Measurements from ENCODE around the gene NCOA7. TPM values are rescaled to one million over a fixed set of nuclear protein-coding genes. Genes with fewer than 3 reads are reported as not detected.

Gene NCOA7
- total and polyA plus RNA-seq, 10 of the 15 experiments (the other 5 are each of a cell fraction or from before 2014, with no cell fraction given) = 18.9 to 50.3 (median 34.2) TPM

DNA sequence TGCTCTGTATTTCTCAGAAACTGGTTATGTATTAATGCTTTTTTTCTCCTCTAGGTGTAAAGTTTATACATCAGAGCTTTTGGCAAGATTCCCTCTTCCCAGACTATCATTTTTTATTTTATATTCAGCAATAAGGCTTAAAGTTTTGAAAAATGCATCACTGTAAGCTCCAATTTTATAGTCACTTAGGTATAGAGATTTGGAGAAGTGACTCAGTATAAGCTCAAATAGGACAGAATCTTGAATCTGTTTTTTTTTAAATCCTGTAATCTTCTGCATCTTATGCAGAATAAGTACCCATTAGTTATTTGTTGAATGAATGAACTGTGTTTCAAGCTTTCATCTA, 1.0 kb downstream of the NCOA7 start:
- H3K36me3 ChIP-seq (ENCODE audit: control insufficient read depth in 2 of 2, insufficient read depth in 2 of 2, low read length in 1 of 2) = no peaks in the 10 kb centered on the region
- H3K27ac ChIP-seq (ENCODE audit: control insufficient read depth, insufficient read depth) = no peak overlapping the region
- DNase-seq (ENCODE audit: low read depth, low spot score) = no peak
- ChIA-PET CTCF (interaction anchor here (0.6 to 23.8 kb wide), 37 partner anchors 10 to 1474 kb away, joined by 3 to 505 read pairs (median 5); partner anchors contain the start of genes HINT3 and TRMT11), RAD21 (ENCODE audit: unreplicated experiment) (interaction anchor here (0.9 to 11.2 kb wide), 29 partner anchors 7 to 197 kb away, joined by 3 to 185 read pairs (median 6); partner anchors contain the start of genes HINT3 and TRMT11), POLR2A (interaction anchor here (0.7 to 5.8 kb wide), 16 partner anchors 9 to 200 kb away, joined by 3 to 79 read pairs (median 6); partner anchors contain the start of genes HINT3 and TRMT11), SMC1A (ENCODE audit: uncharacterized antibody, unreplicated experiment) (interaction anchor here (0.6 to 12.8 kb wide), 23 partner anchors 7 to 194 kb away, joined by 3 to 325 read pairs (median 11); partner anchors contain the start of genes HINT3 and TRMT11)
- peak overlapping the region; percentile 91 for H3K4me3 ChIP-seq
- TF ChIP-seq, protein P1, sequence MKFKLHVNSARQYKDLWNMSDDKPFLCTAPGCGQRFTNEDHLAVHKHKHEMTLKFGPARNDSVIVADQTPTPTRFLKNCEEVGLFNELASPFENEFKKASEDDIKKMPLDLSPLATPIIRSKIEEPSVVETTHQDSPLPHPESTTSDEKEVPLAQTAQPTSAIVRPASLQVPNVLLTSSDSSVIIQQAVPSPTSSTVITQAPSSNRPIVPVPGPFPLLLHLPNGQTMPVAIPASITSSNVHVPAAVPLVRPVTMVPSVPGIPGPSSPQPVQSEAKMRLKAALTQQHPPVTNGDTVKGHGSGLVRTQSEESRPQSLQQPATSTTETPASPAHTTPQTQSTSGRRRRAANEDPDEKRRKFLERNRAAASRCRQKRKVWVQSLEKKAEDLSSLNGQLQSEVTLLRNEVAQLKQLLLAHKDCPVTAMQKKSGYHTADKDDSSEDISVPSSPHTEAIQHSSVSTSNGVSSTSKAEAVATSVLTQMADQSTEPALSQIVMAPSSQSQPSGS (IDR thresholded peaks at IDR 0.05; ENCODE audit: low read length) = 0 out of 2 replicates have a peak, but pooled peaks have one; percentile 15
- TF ChIP-seq EZH2 (IDR thresholded peaks at IDR 0.05; ENCODE audit: borderline replicate concordance, control insufficient read depth, low read depth, low read length) = no peak
- peak overlapping the region; percentile 46 for H2AFZ ChIP-seq (ENCODE audit: control insufficient read depth, low read depth, low read length)
- in situ Hi-C loops (cut with MboI) (loop anchor here (25.0 kb wide), 1 partner anchor 1496 kb away; no protein-coding TSS in a partner anchor), intact Hi-C loops (cut with micrococcal nuclease; ENCODE audit: unreplicated experiment) (loop anchor here (2.0 to 5.0 kb wide), 3 partner anchors 41 to 165 kb away; partner anchors contain the start of gene HINT3)
- no TSS peak for BruUV-seq (replicated peaks)
- no peaks in the 10 kb centered on the region for H3K27me3 ChIP-seq (replicated peaks in 1 of 2; ENCODE audit: control insufficient read depth in 2 of 2, insufficient read depth in 2 of 2, low read length in 1 of 2)
- H3K4me2 ChIP-seq (ENCODE audit: control insufficient read depth, insufficient read depth) = peak overlapping the region; percentile 66
- no peaks in the 10 kb centered on the region for H4K20me1 ChIP-seq (ENCODE audit: control insufficient read depth, insufficient read depth)
- H3K9ac ChIP-seq (ENCODE audit: control insufficient read depth, insufficient read depth, low read length) = peak overlapping the region; percentile 77
- FAIRE-seq = no peak
- peaks cover 62% of the 10 kb centered on the region for H3K79me2 ChIP-seq (ENCODE audit: control insufficient read depth, insufficient read depth, low read length)
- no peaks in the 10 kb centered on the region for H3K9me3 ChIP-seq (replicated peaks; ENCODE audit: control insufficient read depth, insufficient read depth, low read length)
- no peak for ATAC-seq
- H3K4me1 ChIP-seq (ENCODE audit: control insufficient read depth, insufficient read depth, low read length) = peaks cover 25% of the 10 kb centered on the region

DNA sequence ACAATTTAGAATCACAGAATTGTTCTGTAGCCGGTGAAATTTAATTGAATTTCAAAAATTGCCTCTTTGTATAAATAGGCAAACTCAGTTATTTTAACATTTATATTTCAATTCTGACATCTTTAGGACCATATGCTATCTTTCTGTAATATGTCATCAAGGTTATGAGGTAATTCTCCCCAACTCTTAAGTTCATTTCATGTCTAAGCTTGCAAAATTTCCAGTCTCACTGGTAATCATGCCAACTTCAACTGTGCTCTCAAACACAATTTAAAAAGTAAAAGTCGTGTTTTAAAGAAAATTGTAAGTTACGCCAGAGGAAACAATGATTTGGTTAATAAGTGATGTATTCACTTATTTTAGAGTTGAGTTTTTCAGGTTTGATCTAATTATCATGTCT, 1.4 kb downstream of the NCOA7 start:
- SMC1A ChIA-PET (ENCODE audit: uncharacterized antibody, unreplicated experiment) = interaction anchor here (0.7 to 12.8 kb wide), 22 partner anchors 9 to 194 kb away, joined by 3 to 325 read pairs (median 8); partner anchors contain the start of genes HINT3 and TRMT11
- intact Hi-C loops (cut with micrococcal nuclease; ENCODE audit: unreplicated experiment) (loop anchor here (5.0 kb wide), 2 partner anchors 40 to 65 kb away; no protein-coding TSS in a partner anchor), in situ Hi-C loops (cut with MboI) (loop anchor here (25.0 kb wide), 1 partner anchor 1495 kb away; no protein-coding TSS in a partner anchor)
- Histone ChIP-seq H3K36me3 (ENCODE audit: control insufficient read depth in 2 of 2, insufficient read depth in 2 of 2, low read length in 1 of 2) (no peaks in the 10 kb centered on the region), H3K9ac (ENCODE audit: control insufficient read depth, insufficient read depth, low read length) (peak overlapping the region; percentile 77; the same call in 1 of the 2 replicates), H3K79me2 (ENCODE audit: control insufficient read depth, insufficient read depth, low read length) (peaks cover 64% of the 10 kb centered on the region), H2AFZ (ENCODE audit: control insufficient read depth, low read depth, low read length) (no peak overlapping the region; the same call in 1 of the 2 replicates), H4K20me1 (ENCODE audit: control insufficient read depth, insufficient read depth) (no peaks in the 10 kb centered on the region), H3K4me2 (ENCODE audit: control insufficient read depth, insufficient read depth) (peak overlapping the region; percentile 66), H3K4me1 (ENCODE audit: control insufficient read depth, insufficient read depth, low read length) (peaks cover 27% of the 10 kb centered on the region), H3K27me3 (replicated peaks in 1 of 2; ENCODE audit: control insufficient read depth in 2 of 2, insufficient read depth in 2 of 2, low read length in 1 of 2) (no peaks in the 10 kb centered on the region), H3K4me3 (peak overlapping the region; percentile 91), H3K9me3 (replicated peaks; ENCODE audit: control insufficient read depth, insufficient read depth, low read length) (no peaks in the 10 kb centered on the region), H3K27ac (ENCODE audit: control insufficient read depth, insufficient read depth) (no peak overlapping the region)
- 62% methylated on average over 3 of the region's 3 CpGs for WGBS (ENCODE audit: insufficient coverage, insufficient replicate concordance, low lambda C conversion rate, missing lambda C conversion rate)
- DNase-seq (ENCODE audit: low read depth, low spot score) (no peak), ATAC-seq (no peak), FAIRE-seq (no peak)
- no TSS peak for BruUV-seq (replicated peaks)
- RAD21 ChIA-PET (ENCODE audit: unreplicated experiment) = interaction anchor here (1.0 to 11.2 kb wide), 27 partner anchors 9 to 197 kb away, joined by 3 to 185 read pairs (median 6); partner anchors contain the start of genes HINT3 and TRMT11
- POLR2A ChIA-PET = interaction anchor here (0.7 to 5.8 kb wide), 10 partner anchors 11 to 199 kb away, joined by 3 to 79 read pairs (median 6); partner anchors contain the start of genes HINT3 and TRMT11
- CTCF ChIA-PET = interaction anchor here (0.6 to 23.8 kb wide), 37 partner anchors 9 to 322 kb away, joined by 3 to 505 read pairs (median 5); partner anchors contain the start of genes HINT3 and TRMT11
- no peak for TF ChIP-seq RBBP5 (conservative IDR thresholded peaks at IDR 0.05)
- no peak for TF ChIP-seq SMAD5 (IDR thresholded peaks at IDR 0.05; ENCODE audit: low read depth)
- TF ChIP-seq NR2C2 (IDR thresholded peaks at IDR 0.05; ENCODE audit: borderline replicate concordance, control insufficient read depth, insufficient read length, low read depth) = no peak
- no peak for TF ChIP-seq BCL11A (IDR thresholded peaks at IDR 0.05; ENCODE audit: low read depth, low read length)
- no peak for TF ChIP-seq LARP7 (IDR thresholded peaks at IDR 0.05)
- TF ChIP-seq STAT3 (IDR thresholded peaks at IDR 0.05; ENCODE audit: low read depth, low read length) = no peak
- no peak for TF ChIP-seq JUND (IDR thresholded peaks at IDR 0.05; ENCODE audit: low read depth, low read length)
- TF ChIP-seq RFX5 (IDR thresholded peaks at IDR 0.05; ENCODE audit: low read depth, low read length) = no peak
- TF ChIP-seq, protein P2, sequence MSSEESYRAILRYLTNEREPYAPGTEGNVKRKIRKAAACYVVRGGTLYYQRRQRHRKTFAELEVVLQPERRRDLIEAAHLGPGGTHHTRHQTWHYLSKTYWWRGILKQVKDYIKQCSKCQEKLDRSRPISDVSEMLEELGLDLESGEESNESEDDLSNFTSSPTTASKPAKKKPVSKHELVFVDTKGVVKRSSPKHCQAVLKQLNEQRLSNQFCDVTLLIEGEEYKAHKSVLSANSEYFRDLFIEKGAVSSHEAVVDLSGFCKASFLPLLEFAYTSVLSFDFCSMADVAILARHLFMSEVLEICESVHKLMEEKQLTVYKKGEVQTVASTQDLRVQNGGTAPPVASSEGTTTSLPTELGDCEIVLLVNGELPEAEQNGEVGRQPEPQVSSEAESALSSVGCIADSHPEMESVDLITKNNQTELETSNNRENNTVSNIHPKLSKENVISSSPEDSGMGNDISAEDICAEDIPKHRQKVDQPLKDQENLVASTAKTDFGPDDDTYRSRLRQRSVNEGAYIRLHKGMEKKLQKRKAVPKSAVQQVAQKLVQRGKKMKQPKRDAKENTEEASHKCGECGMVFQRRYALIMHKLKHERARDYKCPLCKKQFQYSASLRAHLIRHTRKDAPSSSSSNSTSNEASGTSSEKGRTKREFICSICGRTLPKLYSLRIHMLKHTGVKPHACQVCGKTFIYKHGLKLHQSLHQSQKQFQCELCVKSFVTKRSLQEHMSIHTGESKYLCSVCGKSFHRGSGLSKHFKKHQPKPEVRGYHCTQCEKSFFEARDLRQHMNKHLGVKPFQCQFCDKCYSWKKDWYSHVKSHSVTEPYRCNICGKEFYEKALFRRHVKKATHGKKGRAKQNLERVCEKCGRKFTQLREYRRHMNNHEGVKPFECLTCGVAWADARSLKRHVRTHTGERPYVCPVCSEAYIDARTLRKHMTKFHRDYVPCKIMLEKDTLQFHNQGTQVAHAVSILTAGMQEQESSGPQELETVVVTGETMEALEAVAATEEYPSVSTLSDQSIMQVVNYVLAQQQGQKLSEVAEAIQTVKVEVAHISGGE (CRISPR knock-in tag; IDR thresholded peaks at IDR 0.05) = no peak
- no peak for TF ChIP-seq RAD51 (IDR thresholded peaks at IDR 0.05)

Measured in GM12878 (cell line).